H1 (cell line): Measurements from ENCODE around the gene LSM4. TPM values are rescaled to one million over a fixed set of nuclear protein-coding genes. Genes with fewer than 3 reads are reported as not detected.

Experiments used
- CTCF ChIA-PET: fragments of 300-600 bp; sonication (Branson Sonifier 250); formaldehyde crosslinking; loops from one replicate; lab custom pipeline; 2021; ENCODE audit not compliant: partially characterized antibody; lab: Charles Lee
- POLR2A ChIA-PET: fragments of 300-600 bp; sonication (Branson Sonifier 250); formaldehyde crosslinking; loops from one replicate; lab custom pipeline; 2021; ENCODE audit warnings: inconsistent platforms; ENCODE audit not compliant: partially characterized antibody; lab: Charles Lee
- DNase-seq, 2 experiments: peaks; one replicate each; pipeline versions ENCODE4 v3.0.0 to v3.0.0-alpha.2; 2010 to 2022; ENCODE audit warnings: low spot score in 2 of 2, low read depth in 1 of 2, mixed read lengths in 1 of 2
- FAIRE-seq: peaks from 2 replicates; lab custom pipeline; 2011; peaks lifted over from hg19 to GRCh38; lab: Jason Lieb, UNC
- H2AFZ ChIP-seq: 2 replicates; pipeline ENCODE4 v1.8.1; 2012; ENCODE audit warnings: low read length, inconsistent platforms
- H2AK5ac ChIP-seq: 2 replicates; pipeline ENCODE4 v1.6.1; 2013; ENCODE audit warnings: low read depth, low read length
- H2BK120ac ChIP-seq: replicated peaks from 2 replicates; pipeline ENCODE3; 2013; ENCODE audit warnings: low read depth, low read length, inconsistent platforms
- H2BK12ac ChIP-seq: 2 replicates; pipeline ENCODE4 v1.6.1; 2013; ENCODE audit warnings: low read depth, low read length
- H2BK15ac ChIP-seq: 2 replicates; pipeline ENCODE4 v1.6.1; 2013; ENCODE audit warnings: low read length
- H2BK20ac ChIP-seq: 2 replicates; pipeline ENCODE4 v1.6.1; 2013; ENCODE audit warnings: low read length
- H2BK5ac ChIP-seq: 2 replicates; pipeline ENCODE4 v1.6.1; 2013; ENCODE audit warnings: low read depth, low read length
- H3K14ac ChIP-seq: 2 replicates; pipeline ENCODE4 v1.6.1; 2013; ENCODE audit warnings: inconsistent platforms; ENCODE audit not compliant: insufficient read length
- H3K18ac ChIP-seq: 2 replicates; pipeline ENCODE4 v1.6.1; 2013; ENCODE audit warnings: low read length; ENCODE audit errors: extremely low read depth
- H3K23ac ChIP-seq: 2 replicates; pipeline ENCODE4 v1.6.1; 2013; ENCODE audit warnings: inconsistent platforms; ENCODE audit not compliant: insufficient read length
- H3K23me2 ChIP-seq: 2 replicates; pipeline ENCODE4 v1.6.1; 2013; ENCODE audit warnings: low read depth, low read length
- H3K27ac ChIP-seq: 2 replicates; pipeline ENCODE4 v1.6.1; 2011; ENCODE audit warnings: low read depth, low read length, inconsistent platforms
- H3K27me3 ChIP-seq, 4 experiments: replicated peaks in 1 of 4; 1 replicate in 1 of 4; 2 replicates in 3 of 4; pipeline versions ENCODE4 v1.6.1 to v1.8.1; 2011 to 2013; ENCODE audit warnings: low read length in 3 of 4, mild to moderate bottlenecking in 3 of 4, inconsistent platforms in 2 of 4, mixed read lengths in 2 of 4, moderate library complexity in 1 of 4; ENCODE audit not compliant: control insufficient read depth in 3 of 4, insufficient read depth in 3 of 4; ENCODE audit errors: extremely low read depth in 1 of 4
- H3K36me3 ChIP-seq, 4 experiments: 2 replicates each; pipeline versions ENCODE4 v1.6.1 to v1.8.1; 2011 to 2013; ENCODE audit warnings: mild to moderate bottlenecking in 4 of 4, low read length in 3 of 4, moderate library complexity in 2 of 4, control low read depth in 1 of 4, inconsistent platforms in 1 of 4; ENCODE audit not compliant: insufficient read depth in 4 of 4, control insufficient read depth in 2 of 4
- H3K4ac ChIP-seq: replicated peaks from 2 replicates; pipeline ENCODE3; 2013; ENCODE audit warnings: low read length, low read depth, mixed read lengths, inconsistent platforms; ENCODE audit not compliant: insufficient read length
- H3K4me1 ChIP-seq, 4 experiments: replicated peaks in 1 of 4; 1 replicate in 1 of 4; 2 replicates in 3 of 4; pipeline versions ENCODE4 v1.6.1 to v1.8.1; 2011 to 2013; ENCODE audit warnings: low read length in 3 of 4, inconsistent platforms in 2 of 4, mixed read lengths in 1 of 4; ENCODE audit not compliant: insufficient read depth in 4 of 4, control insufficient read depth in 3 of 4
- H3K4me2 ChIP-seq, 2 experiments: 2 replicates each; pipeline versions ENCODE4 v1.6.1 to v1.8.1; 2011 to 2013; ENCODE audit warnings: low read depth in 2 of 2, low read length in 2 of 2, control low read depth in 1 of 2, inconsistent platforms in 1 of 2, mild to moderate bottlenecking in 1 of 2; ENCODE audit not compliant: insufficient read depth in 1 of 2
- H3K4me3 ChIP-seq, 4 experiments: fragments of 200-600, 300-600 bp in 1 of 4; sonication (generic), shearing (Covaris generic), sonication (Bioruptor Twin) in 1 of 4; 2 replicates each; pipeline versions ENCODE4 v1.5.1 to v1.8.1; 2011 to 2016; ENCODE audit warnings: low read length in 4 of 4, low read depth in 3 of 4, control low read depth in 2 of 4, inconsistent platforms in 2 of 4, mild to moderate bottlenecking in 2 of 4, mixed read lengths in 1 of 4, moderate library complexity in 1 of 4; ENCODE audit not compliant: insufficient read depth in 2 of 4; ENCODE audit errors: extremely low read depth in 1 of 4
- H3K56ac ChIP-seq: replicated peaks from 2 replicates; pipeline ENCODE3; 2013; ENCODE audit warnings: low read depth, mild to moderate bottlenecking, mixed read lengths, low read length, inconsistent platforms; ENCODE audit not compliant: insufficient read length
- H3K79me1 ChIP-seq: 2 replicates; pipeline ENCODE4 v1.6.1; 2013; ENCODE audit warnings: low read depth, low read length, control low read depth
- H3K79me2 ChIP-seq, 2 experiments: 2 replicates each; pipeline versions ENCODE4 v1.6.1 to v1.8.1; 2012 to 2013; ENCODE audit warnings: low read length in 2 of 2, mild to moderate bottlenecking in 2 of 2, inconsistent platforms in 1 of 2; ENCODE audit not compliant: insufficient read depth in 2 of 2, control insufficient read depth in 1 of 2
- H3K9ac ChIP-seq, 4 experiments: replicated peaks in 1 of 4; 1 replicate in 1 of 4; 2 replicates in 3 of 4; pipeline versions ENCODE4 v1.6.1 to v1.8.1; 2011 to 2013; ENCODE audit warnings: low read depth in 3 of 4, low read length in 3 of 4, control low read depth in 2 of 4, mild to moderate bottlenecking in 2 of 4, moderate library complexity in 2 of 4, inconsistent platforms in 1 of 4; ENCODE audit errors: extremely low read depth in 1 of 4
- H3K9me3 ChIP-seq, 2 experiments: 2 replicates each; pipeline versions ENCODE4 v1.6.1 to v1.8.1; 2012 to 2013; ENCODE audit warnings: mild to moderate bottlenecking in 2 of 2, moderate library complexity in 2 of 2, control low read depth in 1 of 2, inconsistent platforms in 1 of 2, low read depth in 1 of 2, low read length in 1 of 2, mixed read lengths in 1 of 2; ENCODE audit not compliant: insufficient read depth in 2 of 2
- H4K20me1 ChIP-seq, 2 experiments: replicated peaks in 1 of 2; 2 replicates each; pipeline versions ENCODE3 to v1.8.1; 2011 to 2013; ENCODE audit warnings: inconsistent platforms in 2 of 2, low read length in 2 of 2, mild to moderate bottlenecking in 1 of 2; ENCODE audit not compliant: insufficient read depth in 2 of 2, control insufficient read depth in 1 of 2
- H4K5ac ChIP-seq: 2 replicates; pipeline ENCODE4 v1.6.1; 2013; ENCODE audit warnings: low read length, low read depth, mixed read lengths, inconsistent platforms; ENCODE audit not compliant: insufficient read length
- H4K8ac ChIP-seq: 2 replicates; pipeline ENCODE4 v1.8.0; 2013; ENCODE audit warnings: mild to moderate bottlenecking, moderate library complexity, low read length, inconsistent platforms; ENCODE audit not compliant: insufficient read depth; ENCODE audit errors: extremely low read depth
- H4K91ac ChIP-seq: replicated peaks from 2 replicates; pipeline ENCODE3; 2013; ENCODE audit warnings: low read length, mixed read lengths, inconsistent platforms; ENCODE audit not compliant: insufficient read length
- CBX5 ChIP-seq: fragments of 300-800, 300-1000 bp; sonication (generic); IDR thresholded peaks from 2 replicates; pipeline ENCODE4 v1.7.1; 2016; ENCODE audit warnings: antibody characterized with exemption, low read length, low read depth
- CHD2 ChIP-seq: IDR thresholded peaks from 2 replicates; pipeline ENCODE4 v1.6.1; 2012; ENCODE audit warnings: low read length, improper control_type of control experiment
- CTBP2 ChIP-seq: IDR thresholded peaks from 2 replicates; pipeline ENCODE4 v1.7.0; 2011; ENCODE audit warnings: borderline replicate concordance, mild to moderate bottlenecking, moderate library complexity, mixed read lengths, low read length; ENCODE audit not compliant: insufficient read depth, insufficient read length
- HDAC2 ChIP-seq, 2 experiments: fragments of 300-600 bp in 1 of 2; sonication (generic) in 1 of 2; IDR thresholded peaks; 2 replicates each; pipeline ENCODE4 v1.6.1; 2011 to 2012; ENCODE audit warnings: low read depth in 2 of 2, low read length in 2 of 2, mild to moderate bottlenecking in 2 of 2, moderate library complexity in 2 of 2, borderline replicate concordance in 1 of 2, inconsistent platforms in 1 of 2
- MAFK ChIP-seq: IDR thresholded peaks from 2 replicates; pipeline ENCODE4 v1.6.1; 2012; ENCODE audit warnings: low read depth, mild to moderate bottlenecking, improper control_type of control experiment, low read length
- NANOG ChIP-seq: IDR thresholded peaks from 2 replicates; pipeline ENCODE4 v1.6.1; 2011; ENCODE audit warnings: low read length, low read depth, mild to moderate bottlenecking, inconsistent platforms; ENCODE audit not compliant: insufficient read depth, poor library complexity, severe bottlenecking
- NRF1 ChIP-seq: IDR thresholded peaks from 2 replicates; pipeline ENCODE4 v1.6.1; 2011; ENCODE audit warnings: mild to moderate bottlenecking, low read depth, low read length, improper control_type of control experiment
- RFX5 ChIP-seq: IDR thresholded peaks from 2 replicates; pipeline ENCODE4 v1.6.1; 2011; ENCODE audit warnings: low read depth, low read length, improper control_type of control experiment, borderline replicate concordance
- SIRT6 ChIP-seq: IDR thresholded peaks from one replicate; pipeline ENCODE4 v1.7.1; 2012; ENCODE audit warnings: low read length, inconsistent platforms
- SRF ChIP-seq: IDR thresholded peaks from 2 replicates; pipeline ENCODE4 v1.6.1; 2011; ENCODE audit warnings: mild to moderate bottlenecking, low read depth, low read length, moderate library complexity
- WGBS, 2 experiments: shearing (Covaris generic) in 1 of 2; methylation state at CpG; one replicate each; pipeline versions ENCODE4 v1.1.6 to v1.1.7; 2013 to 2015; ENCODE audit warnings: low lambda C conversion rate in 2 of 2, mixed read lengths in 2 of 2, inconsistent platforms in 1 of 2, low coverage in 1 of 2, missing lambda C conversion rate in 1 of 2; ENCODE audit not compliant: insufficient replicate concordance in 2 of 2, insufficient coverage in 1 of 2, insufficient read length in 1 of 2; ENCODE audit errors: extremely low coverage in 1 of 2, missing lambda C conversion rate in 1 of 2; 5-methylcytosine and 5-hydroxymethylcytosine counted together
- polyA plus RNA-seq, 7 experiments: library from polyadenylated mRNA; depleted of rRNA in 3 of 7; stranded (reverse) in 5 of 7; unstranded in 2 of 7; fragments of >200 nt in 5 of 7; fragments of 200-250 nt in 2 of 7; gene quantifications; 1 replicate in 5 of 7; 2 replicates in 1 of 7; 4 replicates in 1 of 7; pipeline versions ENCODE4 v1.2.1 to v1.2.3, GENCODE V29; 2011 to 2013; ENCODE audit warnings: missing spikeins in 2 of 7, mixed read lengths in 2 of 7
- total RNA-seq: library from RNA; stranded (reverse); fragmentation: NEBNext Ultra II Directional; extraction: Animal tissue kit (Norgen Biotek cat#: 25700); gene quantifications from 2 replicates; pipeline ENCODE4 v1.2.1, GENCODE V29; 2021
- TF ChIP-seq, protein P1 (sequence below): IDR thresholded peaks from 2 replicates; pipeline ENCODE4 v1.6.1; 2012; ENCODE audit warnings: inconsistent platforms

Gene LSM4
- total and polyA plus RNA-seq, 2 of the 8 experiments (the other 6 are each of a cell fraction or from before 2014, with no cell fraction given): 302 to 319 TPM

- H2BK120ac ChIP-seq: no peak overlapping the region
- H3K27ac ChIP-seq: no peak overlapping the region
- H3K23me2 ChIP-seq: no peaks in the 10 kb centered on the region
- H2AFZ ChIP-seq: 0 out of 2 replicates have a peak overlapping the region, but pooled peaks have one; percentile 6
- FAIRE-seq: no peak
- no peak overlapping the region for H3K4me2 ChIP-seq
- H2BK12ac ChIP-seq: peak overlapping the region; percentile 68
- no peak overlapping the region for H4K8ac ChIP-seq
- no peaks in the 10 kb centered on the region for H4K20me1 ChIP-seq
- H3K14ac ChIP-seq: no peak overlapping the region
- H4K5ac ChIP-seq: no peak overlapping the region
- H2BK5ac ChIP-seq: peak overlapping the region; percentile 24; the same call in 1 of the 2 replicates
- no peaks in the 10 kb centered on the region for H3K36me3 ChIP-seq
- no peak overlapping the region for H3K4me3 ChIP-seq
- ChIA-PET POLR2A (interaction anchor here (0.8 to 20.2 kb wide), 4 partner anchors 10 to 55 kb away, joined by 3 to 224 read pairs (median 3); partner anchors contain the start of genes IQCN, JUND and LSM4), CTCF (interaction anchor here (0.5 to 5.8 kb wide), 6 partner anchors 43 to 446 kb away, joined by 3 to 51 read pairs (median 4); partner anchors contain the start of gene JUND)
- H2AK5ac ChIP-seq: 0 out of 2 replicates have a peak overlapping the region, but pooled peaks have one; percentile 65
- no peak overlapping the region for H4K91ac ChIP-seq
- H3K23ac ChIP-seq: no peak overlapping the region
- H2BK15ac ChIP-seq: peak overlapping the region; percentile 90; the same call in 1 of the 2 replicates
- H3K4me1 ChIP-seq: peaks cover 0 to 5% (median 5%) of the 10 kb centered on the region in 4 experiments; a peak in 5 of 7 replicates
- no peaks in the 10 kb centered on the region for H3K79me1 ChIP-seq
- H3K79me2 ChIP-seq: no peaks in the 10 kb centered on the region
- peak overlapping the region; percentile 32; the same call in 1 of the 2 replicates for H3K18ac ChIP-seq
- WGBS, 2 experiments: 89% methylated on average over 15 of the region's 15 CpGs; no CpG with 5 or more reads in 1 of the 2 experiments
- no peak overlapping the region for H3K56ac ChIP-seq
- H3K27me3 ChIP-seq: no peaks in the 10 kb centered on the region
- H2BK20ac ChIP-seq: no peak overlapping the region
- no peak overlapping the region for H3K9ac ChIP-seq
- H3K4ac ChIP-seq: no peak overlapping the region
- H3K9me3 ChIP-seq: no peaks in the 10 kb centered on the region
- DNase-seq: no peak
- no peak for TF ChIP-seq CHD2
- no peak for TF ChIP-seq SRF
- TF ChIP-seq NRF1: no peak
- no peak for TF ChIP-seq SIRT6
- no peak for TF ChIP-seq RFX5
- TF ChIP-seq NANOG: no peak
- no peak for TF ChIP-seq CTBP2
- no peak for TF ChIP-seq CBX5
- no peak for TF ChIP-seq HDAC2 (IDR thresholded peaks at IDR 0.05; ENCODE audit: borderline replicate concordance in 1 of 2, low read depth in 2 of 2, low read length in 2 of 2)
- no peak for TF ChIP-seq MAFK
- TF ChIP-seq, protein P1, sequence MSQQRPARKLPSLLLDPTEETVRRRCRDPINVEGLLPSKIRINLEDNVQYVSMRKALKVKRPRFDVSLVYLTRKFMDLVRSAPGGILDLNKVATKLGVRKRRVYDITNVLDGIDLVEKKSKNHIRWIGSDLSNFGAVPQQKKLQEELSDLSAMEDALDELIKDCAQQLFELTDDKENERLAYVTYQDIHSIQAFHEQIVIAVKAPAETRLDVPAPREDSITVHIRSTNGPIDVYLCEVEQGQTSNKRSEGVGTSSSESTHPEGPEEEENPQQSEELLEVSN: no peak
Observed at GRCh38 chr19:18332917-18333530, 10.1 kb upstream of the LSM4 start.
